Transverse colon (tissue), 4 donors: ENCODE results near the gene GPR63. TPM values are rescaled to one million over a fixed set of nuclear protein-coding genes. Genes with fewer than 3 reads are reported as not detected.

ENCODE experiments used
- DNase-seq: peaks from one replicate; pipeline ENCODE4 v3.0.0-alpha.2; 2019
- H3K27ac ChIP-seq, 4 donors: fragments of 200-600 bp; sonication (generic); 2 replicates each; pipeline ENCODE4 v1.5.1; 2016 to 2018; ENCODE audit warnings: inconsistent platforms in 4 of 4
- H3K27me3 ChIP-seq: fragments of 200-600 bp; sonication (generic); 2 replicates; pipeline ENCODE4 v1.5.1; 2017; ENCODE audit warnings: inconsistent platforms
- H3K36me3 ChIP-seq, 4 donors: fragments of 200-600 bp; sonication (generic); 2 replicates each; pipeline ENCODE4 v1.5.1; 2017 to 2019; ENCODE audit warnings: inconsistent platforms in 4 of 4
- H3K4me1 ChIP-seq, 4 donors: fragments of 200-600 bp; sonication (generic); 2 replicates each; pipeline ENCODE4 v1.5.1; 2017 to 2020; ENCODE audit warnings: inconsistent platforms in 4 of 4
- H3K4me3 ChIP-seq, 4 donors: fragments of 200-600 bp; sonication (generic); 1 replicate in 1 of 4; 2 replicates in 3 of 4; pipeline versions ENCODE4 v1.5.1 to v1.6.1; 2017 to 2019; ENCODE audit warnings: inconsistent platforms in 4 of 4
- H3K9me3 ChIP-seq, 2 donors: fragments of 200-600 bp; sonication (generic); 2 replicates each; pipeline ENCODE4 v1.5.1; 2017 to 2019; ENCODE audit warnings: inconsistent platforms in 2 of 2
- EP300 ChIP-seq: sonication (generic); formaldehyde crosslinking; IDR thresholded peaks from one replicate; pipeline ENCODE4 v1.6.1; 2017; ENCODE audit warnings: antibody characterized with exemption, low read depth
- POLR2A ChIP-seq: fragments of 450-650 bp; IDR thresholded peaks from one replicate; pipeline ENCODE4 v1.6.1; 2016; ENCODE audit warnings: antibody characterized with exemption, mild to moderate bottlenecking, moderate library complexity
- POLR2AphosphoS5 ChIP-seq, 3 donors: sonication (generic); formaldehyde crosslinking; IDR thresholded peaks; one replicate each; pipeline ENCODE4 v1.6.1; 2016; ENCODE audit warnings: antibody characterized with exemption in 3 of 3
- WGBS, 2 donors: methylation state at CpG; one replicate each; pipeline ENCODE4 v1.1.5; 2018; ENCODE audit warnings: low coverage in 1 of 2; 5-methylcytosine and 5-hydroxymethylcytosine counted together
- in situ Hi-C, 4 donors: fragments of 200-750 bp; cut with MboI; loops; one replicate each; pipeline versions ENCODE4 v1.15.0 to v1.15.1; 2017; ENCODE audit warnings: low sequenced_read_pairs in 3 of 4, low pct_ligation_motif_present in 1 of 4, low pct_unique_long_range_greater_than_20kb in 1 of 4
- intact Hi-C: fragments of 100-400 bp; cut with DNase I; formaldehyde crosslinking; loops from one replicate; pipeline ENCODE4 v1.15.1; 2023; ENCODE audit warnings: low total_unique reads
- total RNA-seq, 4 donors: library from RNA; depleted of rRNA; stranded (reverse); fragments of >200 nt; gene quantifications; one replicate each; pipeline ENCODE4 v1.1.0, GENCODE V29; 2016
- TF ChIP-seq, protein P1 (sequence below), 5 experiments: fragments of 200-600 bp in 3 of 5; fragments of 450-650 bp in 2 of 5; sonication (generic) in 3 of 5; IDR thresholded peaks; 1 replicate in 2 of 5; 2 replicates in 3 of 5; pipeline ENCODE4 v1.5.1; 2016 to 2017; ENCODE audit warnings: antibody characterized with exemption in 5 of 5, inconsistent platforms in 3 of 5, mild to moderate bottlenecking in 2 of 5, moderate library complexity in 1 of 5

GPR63 gene
- total RNA-seq, 4 donors from 2014 or later, result 0.82 to 2.4 (median 2.2) TPM; not detected in 1

DNA sequence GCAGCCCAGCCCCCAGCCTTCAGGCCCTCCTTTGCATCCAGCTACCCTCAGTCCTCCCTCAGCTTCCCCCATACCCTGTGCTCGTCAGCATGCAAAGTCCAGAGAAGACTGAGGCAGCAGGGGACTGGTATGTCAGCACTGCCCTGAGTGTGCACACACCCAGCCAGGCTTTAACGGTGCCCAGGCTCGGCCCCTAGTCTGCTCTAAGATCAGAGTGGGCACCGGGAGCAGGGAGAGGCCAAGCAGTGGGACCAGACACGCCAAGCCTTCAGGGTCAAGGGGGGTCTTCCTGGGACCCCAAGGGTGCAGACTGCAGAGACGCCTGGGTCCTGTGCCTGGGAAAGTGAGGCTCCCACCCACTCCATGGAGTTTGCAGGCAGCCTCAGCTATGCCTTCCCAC is 74.7 kb downstream of the GPR63 start:
- no peak overlapping the region for H3K4me3 ChIP-seq
- intact Hi-C loops, result no loop called here
- H3K27me3 ChIP-seq, result no peaks in the 10 kb centered on the region
- in situ Hi-C loops, result no loop called here
- no peaks in the 10 kb centered on the region for H3K36me3 ChIP-seq
- H3K27ac ChIP-seq, result no peak overlapping the region
- no peaks in the 10 kb centered on the region for H3K4me1 ChIP-seq
- WGBS, 2 donors, result 59 to 92% methylated on average over 4 to 6 of the region's 6 CpGs
- no peaks in the 10 kb centered on the region for H3K9me3 ChIP-seq
- TF ChIP-seq POLR2AphosphoS5 (IDR thresholded peaks at IDR 0.05) (no peak), POLR2A (no peak), EP300 (no peak)
- TF ChIP-seq, protein P1, sequence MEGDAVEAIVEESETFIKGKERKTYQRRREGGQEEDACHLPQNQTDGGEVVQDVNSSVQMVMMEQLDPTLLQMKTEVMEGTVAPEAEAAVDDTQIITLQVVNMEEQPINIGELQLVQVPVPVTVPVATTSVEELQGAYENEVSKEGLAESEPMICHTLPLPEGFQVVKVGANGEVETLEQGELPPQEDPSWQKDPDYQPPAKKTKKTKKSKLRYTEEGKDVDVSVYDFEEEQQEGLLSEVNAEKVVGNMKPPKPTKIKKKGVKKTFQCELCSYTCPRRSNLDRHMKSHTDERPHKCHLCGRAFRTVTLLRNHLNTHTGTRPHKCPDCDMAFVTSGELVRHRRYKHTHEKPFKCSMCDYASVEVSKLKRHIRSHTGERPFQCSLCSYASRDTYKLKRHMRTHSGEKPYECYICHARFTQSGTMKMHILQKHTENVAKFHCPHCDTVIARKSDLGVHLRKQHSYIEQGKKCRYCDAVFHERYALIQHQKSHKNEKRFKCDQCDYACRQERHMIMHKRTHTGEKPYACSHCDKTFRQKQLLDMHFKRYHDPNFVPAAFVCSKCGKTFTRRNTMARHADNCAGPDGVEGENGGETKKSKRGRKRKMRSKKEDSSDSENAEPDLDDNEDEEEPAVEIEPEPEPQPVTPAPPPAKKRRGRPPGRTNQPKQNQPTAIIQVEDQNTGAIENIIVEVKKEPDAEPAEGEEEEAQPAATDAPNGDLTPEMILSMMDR (IDR thresholded peaks at IDR 0.05), result no peak
- no peak for DNase-seq

DNA sequence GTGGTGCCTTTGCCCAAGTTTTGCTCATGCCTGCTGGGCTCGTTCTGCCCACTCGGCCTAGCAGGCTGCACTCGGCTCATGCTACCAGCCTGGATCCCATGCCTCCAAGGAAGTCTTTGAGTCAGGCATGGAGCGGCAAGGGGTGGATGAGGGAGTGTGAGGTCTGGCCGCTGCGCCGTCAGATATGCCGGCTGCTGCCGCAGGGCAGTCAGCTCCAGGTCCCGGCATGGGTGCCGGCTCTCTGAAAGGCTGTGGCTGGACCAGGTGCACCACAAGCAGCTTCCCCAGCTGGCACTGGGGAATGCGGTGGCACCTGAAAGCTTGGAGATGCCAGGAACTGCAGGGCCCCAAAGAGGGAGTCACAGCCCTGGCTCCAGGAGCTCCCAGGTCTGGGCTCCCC is 75.5 kb downstream of the GPR63 start:
- TF ChIP-seq, protein P1 (IDR thresholded peaks at IDR 0.05), result no peak
- TF ChIP-seq EP300 (no peak), POLR2A (no peak), POLR2AphosphoS5 (IDR thresholded peaks at IDR 0.05) (no peak)
- H3K4me3 ChIP-seq, result no peak overlapping the region
- H3K9me3 ChIP-seq, result no peaks in the 10 kb centered on the region
- no peaks in the 10 kb centered on the region for H3K36me3 ChIP-seq
- WGBS, 2 donors, result 83% methylated on average over 12 of the region's 12 CpGs; no CpG with 5 or more reads in 1 of the 2 donors
- no peak for DNase-seq
- H3K27me3 ChIP-seq, result no peaks in the 10 kb centered on the region
- no peak overlapping the region for H3K27ac ChIP-seq
- intact Hi-C loops (no loop called here), in situ Hi-C loops (no loop called here)
- no peaks in the 10 kb centered on the region for H3K4me1 ChIP-seq

DNA sequence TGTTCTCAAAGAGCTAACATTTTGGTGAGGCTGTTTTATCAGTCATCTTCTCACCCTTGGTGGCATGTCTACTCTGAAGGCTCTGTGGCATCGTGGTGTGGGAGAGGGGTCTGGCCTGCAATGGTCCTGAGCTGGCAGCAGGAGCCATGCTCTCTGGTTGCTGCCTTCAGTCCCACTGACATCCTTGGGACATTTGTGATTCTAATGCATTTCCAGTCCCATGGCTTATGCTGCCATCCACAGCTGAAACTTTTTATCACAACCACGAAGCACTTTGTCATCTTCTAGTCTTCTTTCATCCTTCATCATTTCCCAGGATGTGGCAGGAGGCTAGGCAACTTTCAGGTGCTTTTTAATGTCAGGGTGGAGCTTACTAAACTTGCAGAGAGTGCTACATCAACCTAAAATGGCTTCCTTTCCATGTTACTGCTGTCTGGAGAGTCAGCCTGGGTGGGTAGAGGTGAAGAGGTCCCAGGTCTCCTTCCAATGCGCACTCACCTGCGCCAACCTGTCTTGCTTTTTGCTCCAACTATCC is 77.1 kb downstream of the GPR63 start:
- intact Hi-C loops, result no loop called here
- Histone ChIP-seq H3K36me3 (no peaks in the 10 kb centered on the region), H3K9me3 (no peaks in the 10 kb centered on the region), H3K4me1 (no peaks in the 10 kb centered on the region), H3K27ac (no peak overlapping the region), H3K27me3 (no peaks in the 10 kb centered on the region), H3K4me3 (no peak overlapping the region)
- 67 to 71% methylated on average over 3 to 4 of the region's 4 CpGs for whole genome bisulfite sequencing, 2 donors
- TF ChIP-seq EP300, result no peak
- no peak for TF ChIP-seq POLR2A
- TF ChIP-seq, protein P1 (IDR thresholded peaks at IDR 0.05), result no peak
- no peak for TF ChIP-seq POLR2AphosphoS5 (IDR thresholded peaks at IDR 0.05)
- DNase-seq, result no peak
- in situ Hi-C loops, result no loop called here

DNA sequence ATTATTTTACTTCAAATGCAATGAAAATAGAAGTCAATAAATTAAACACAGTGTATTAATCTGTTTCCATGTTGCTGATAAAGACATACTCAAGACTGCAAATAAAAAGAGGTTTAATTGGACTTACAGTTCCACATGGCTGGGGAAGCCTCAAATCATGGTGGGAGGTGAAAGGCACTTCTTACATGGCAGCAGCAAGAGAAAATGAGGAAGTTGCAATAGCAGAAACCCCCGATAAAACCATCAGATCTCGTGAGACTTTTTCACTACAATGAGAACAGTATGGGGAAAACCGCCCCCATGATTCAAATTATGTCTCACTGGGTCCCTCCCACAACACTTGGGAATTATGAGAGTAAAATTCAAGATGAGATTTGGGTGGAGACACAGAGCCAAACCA is 82.2 kb downstream of the GPR63 start:
- no peak for DNase-seq
- H3K4me3 ChIP-seq, result no peak overlapping the region
- H3K27me3 ChIP-seq, result no peaks in the 10 kb centered on the region
- H3K9me3 ChIP-seq, result no peaks in the 10 kb centered on the region
- H3K4me1 ChIP-seq, result no peaks in the 10 kb centered on the region
- in situ Hi-C loops (no loop called here), intact Hi-C loops (no loop called here)
- no peak for TF ChIP-seq EP300
- TF ChIP-seq, protein P1 (IDR thresholded peaks at IDR 0.05), result no peak
- TF ChIP-seq POLR2AphosphoS5 (IDR thresholded peaks at IDR 0.05), result no peak
- TF ChIP-seq POLR2A, result no peak
- no peaks in the 10 kb centered on the region for H3K36me3 ChIP-seq
- WGBS, 2 donors, result 78 to 80% methylated on average over 3 of the region's 3 CpGs
- no peak overlapping the region for H3K27ac ChIP-seq
